Breast epithelium (tissue), 4 donors: ENCODE results near the gene TIMM10B. TPM values are rescaled to one million over a fixed set of nuclear protein-coding genes. Genes with fewer than 3 reads are reported as not detected.

Experiments used
- DNase-seq, 2 donors: peaks; one replicate each; pipeline ENCODE4 v3.0.0-alpha.2; 2019; ENCODE audit warnings: low spot score in 2 of 2
- H3K27ac ChIP-seq, 2 donors: fragments of 200-600 bp; sonication (generic) in 1 of 2; one replicate each; pipeline ENCODE4 v1.5.1; 2016 to 2019; ENCODE audit warnings: mild to moderate bottlenecking in 1 of 2
- H3K27me3 ChIP-seq, 2 donors: fragments of 200-600 bp; sonication (generic) in 1 of 2; one replicate each; pipeline versions ENCODE4 v1.5.1 to v1.6.0; 2017 to 2019; ENCODE audit warnings: control low read depth in 1 of 2, mild to moderate bottlenecking in 1 of 2
- H3K36me3 ChIP-seq: fragments of 200-600 bp; one replicate; pipeline ENCODE4 v1.5.1; 2019
- H3K4me1 ChIP-seq, 2 donors: fragments of 200-600 bp; sonication (generic); one replicate each; pipeline ENCODE4 v1.5.1; 2016 to 2019; ENCODE audit warnings: control low read depth in 1 of 2
- H3K4me3 ChIP-seq, 3 donors: fragments of 200-600 bp; sonication (generic); 1 replicate in 2 of 3; 2 replicates in 1 of 3; pipeline ENCODE4 v1.5.1; 2016 to 2019; ENCODE audit warnings: mild to moderate bottlenecking in 3 of 3, moderate library complexity in 2 of 3
- H3K9me3 ChIP-seq, 2 donors: fragments of 200-600 bp; sonication (generic) in 1 of 2; one replicate each; pipeline ENCODE4 v1.5.1; 2016 to 2019; ENCODE audit warnings: control low read depth in 1 of 2
- POLR2A ChIP-seq: fragments of 450-650 bp; IDR thresholded peaks from one replicate; pipeline ENCODE4 v1.6.1; 2016; ENCODE audit warnings: antibody characterized with exemption, mild to moderate bottlenecking, moderate library complexity
- POLR2AphosphoS5 ChIP-seq, 3 donors: sonication (generic); formaldehyde crosslinking; IDR thresholded peaks; one replicate each; pipeline ENCODE4 v1.6.1; 2017; ENCODE audit warnings: antibody characterized with exemption in 3 of 3
- intact Hi-C: fragments of 100-400 bp; cut with DNase I; formaldehyde crosslinking; loops from one replicate; pipeline ENCODE4 v1.15.1; 2023; ENCODE audit warnings: low total_unique reads
- total RNA-seq, 3 donors: library from RNA; depleted of rRNA; stranded (reverse); fragments of >200 nt; gene quantifications; one replicate each; pipeline ENCODE4 v1.1.0, GENCODE V29; 2016
- TF ChIP-seq, protein P1 (sequence below), 3 donors: fragments of 450-650 bp; IDR thresholded peaks; one replicate each; pipeline ENCODE4 v1.5.1; 2016 to 2017; ENCODE audit warnings: antibody characterized with exemption in 3 of 3, mild to moderate bottlenecking in 3 of 3, moderate library complexity in 3 of 3

TIMM10B gene
- total RNA-seq, 3 donors from 2014 or later: 30.7 to 49.2 (median 39.3) TPM

GRCh38 chr11:6530848-6531247, 49.5 kb downstream of the TIMM10B start:
- Histone ChIP-seq H3K27ac (no peak overlapping the region), H3K4me1 (no peaks in the 10 kb centered on the region), H3K27me3 (no peaks in the 10 kb centered on the region), H3K36me3 (no peaks in the 10 kb centered on the region), H3K4me3 (no peak overlapping the region), H3K9me3 (no peaks in the 10 kb centered on the region)
- intact Hi-C loops: no loop called here
- no peak for DNase-seq
- TF ChIP-seq, protein P1, sequence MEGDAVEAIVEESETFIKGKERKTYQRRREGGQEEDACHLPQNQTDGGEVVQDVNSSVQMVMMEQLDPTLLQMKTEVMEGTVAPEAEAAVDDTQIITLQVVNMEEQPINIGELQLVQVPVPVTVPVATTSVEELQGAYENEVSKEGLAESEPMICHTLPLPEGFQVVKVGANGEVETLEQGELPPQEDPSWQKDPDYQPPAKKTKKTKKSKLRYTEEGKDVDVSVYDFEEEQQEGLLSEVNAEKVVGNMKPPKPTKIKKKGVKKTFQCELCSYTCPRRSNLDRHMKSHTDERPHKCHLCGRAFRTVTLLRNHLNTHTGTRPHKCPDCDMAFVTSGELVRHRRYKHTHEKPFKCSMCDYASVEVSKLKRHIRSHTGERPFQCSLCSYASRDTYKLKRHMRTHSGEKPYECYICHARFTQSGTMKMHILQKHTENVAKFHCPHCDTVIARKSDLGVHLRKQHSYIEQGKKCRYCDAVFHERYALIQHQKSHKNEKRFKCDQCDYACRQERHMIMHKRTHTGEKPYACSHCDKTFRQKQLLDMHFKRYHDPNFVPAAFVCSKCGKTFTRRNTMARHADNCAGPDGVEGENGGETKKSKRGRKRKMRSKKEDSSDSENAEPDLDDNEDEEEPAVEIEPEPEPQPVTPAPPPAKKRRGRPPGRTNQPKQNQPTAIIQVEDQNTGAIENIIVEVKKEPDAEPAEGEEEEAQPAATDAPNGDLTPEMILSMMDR (IDR thresholded peaks at IDR 0.05): no peak
- TF ChIP-seq POLR2A (no peak), POLR2AphosphoS5 (IDR thresholded peaks at IDR 0.05) (no peak)

GRCh38 chr11:6531267-6531752, 50.0 kb downstream of the TIMM10B start:
- no peak overlapping the region for H3K4me3 ChIP-seq
- no peaks in the 10 kb centered on the region for H3K9me3 ChIP-seq
- no peaks in the 10 kb centered on the region for H3K4me1 ChIP-seq
- H3K27ac ChIP-seq: no peak overlapping the region
- H3K27me3 ChIP-seq: no peaks in the 10 kb centered on the region
- TF ChIP-seq, protein P1 (IDR thresholded peaks at IDR 0.05): peak; percentile 42 to 77 (median 74)
- no peak for TF ChIP-seq POLR2AphosphoS5 (IDR thresholded peaks at IDR 0.05)
- intact Hi-C loops: no loop called here
- H3K36me3 ChIP-seq: no peaks in the 10 kb centered on the region
- DNase-seq: no peak

Other genes starting within 250 kb of the TIMM10B start
- gene FHIP1B, start 246.9 kb upstream of the TIMM10B start, total RNA-seq: 10 to 100 TPM; 34.7 to 42.6 (median 42.1) TPM
- gene CNGA4, start 242.4 kb upstream of the TIMM10B start, total RNA-seq: under 1 TPM in 2 of 3 donors, not detected in 1; 0.29 to 0.48 TPM
- not detected for gene CCKBR, start 221.7 kb upstream of the TIMM10B start, total RNA-seq
- gene CAVIN3, start 161.0 kb upstream of the TIMM10B start, total RNA-seq: 100 to 1,000 TPM in 1 of 3 donors, 10 to 100 TPM in 2; 53.1 to 130 (median 78.3) TPM
- 10 to 100 TPM; 15.7 to 30.4 (median 17.3) TPM for gene SMPD1, start 91.0 kb upstream of the TIMM10B start, total RNA-seq
- 10 to 100 TPM; 25.6 to 40.0 (median 36.3) TPM for gene APBB1, start 62.4 kb upstream of the TIMM10B start, total RNA-seq
- gene HPX, start 40.5 kb upstream of the TIMM10B start, total RNA-seq: 10 to 100 TPM in 2 of 3 donors, under 1 TPM in 1; 0.96 to 25.2 (median 12.9) TPM
- 10 to 100 TPM; 21.6 to 43.9 (median 32.6) TPM for gene TRIM3, start 7.6 kb upstream of the TIMM10B start, total RNA-seq
- 100 to 1,000 TPM in 2 of 3 donors, 10 to 100 TPM in 1; 40.0 to 129 (median 121) TPM for gene ARFIP2, start 170 bp upstream of the TIMM10B start, total RNA-seq
- gene DNHD1, start 15.8 kb downstream of the TIMM10B start, total RNA-seq: 10 to 100 TPM; 12.3 to 21.6 (median 14.9) TPM
- gene RRP8, start 122.1 kb downstream of the TIMM10B start, total RNA-seq: 10 to 100 TPM in 2 of 3 donors, 1 to 10 TPM in 1; 8.8 to 22.2 (median 20.3) TPM
- gene ILK, start 122.3 kb downstream of the TIMM10B start, total RNA-seq: 100 to 1,000 TPM; 113 to 118 (median 113) TPM
- gene TAF10, start 130.7 kb downstream of the TIMM10B start, total RNA-seq: 10 to 100 TPM; 45.4 to 82.6 (median 54.7) TPM
- gene TPP1, start 137.9 kb downstream of the TIMM10B start, total RNA-seq: 10 to 100 TPM; 27.2 to 71.4 (median 38.2) TPM
- 10 to 100 TPM in 2 of 3 donors, 1 to 10 TPM in 1; 7.2 to 18.0 (median 13.8) TPM for gene DCHS1, start 174.3 kb downstream of the TIMM10B start, total RNA-seq
- gene MRPL17, start 201.8 kb downstream of the TIMM10B start, total RNA-seq: 10 to 100 TPM; 16.8 to 25.2 (median 18.9) TPM